DND-41 (cell line): Measurements from ENCODE around the gene SCN8A.
"Not testable (repeated sequence)": the region's sequence is repeated elsewhere in the genome, so short reads cannot be mapped to it uniquely, and the experiment has no call there.

ENCODE experiments used
- ATAC-seq: fragments of 200-7000 bp; cut with Tn5 transposase; 3 replicates; pipeline ENCODE4 v1.9.1; 2021; ENCODE audit warnings: low read depth; ENCODE audit not compliant: insufficient read depth
- DNase-seq: peaks from one replicate; pipeline ENCODE4 v3.0.0-alpha.2; 2020
- H2AFZ ChIP-seq: 2 replicates; pipeline ENCODE4 v1.6.0; 2012; ENCODE audit warnings: low read depth, low read length
- H3K27ac ChIP-seq: 2 replicates; pipeline ENCODE4 v1.5.1; 2012; ENCODE audit warnings: low read length, inconsistent platforms
- H3K27me3 ChIP-seq: fragments of 200-600 bp; sonication (generic); 2 replicates; pipeline ENCODE4 v1.6.0; 2012; ENCODE audit warnings: low read length, mild to moderate bottlenecking, inconsistent platforms; ENCODE audit not compliant: insufficient read depth, poor library complexity
- H3K36me3 ChIP-seq: 2 replicates; pipeline ENCODE4 v1.5.1; 2012; ENCODE audit warnings: low read length, inconsistent platforms; ENCODE audit not compliant: insufficient read depth
- H3K4me1 ChIP-seq: 2 replicates; pipeline ENCODE4 v1.5.1; 2012; ENCODE audit warnings: mild to moderate bottlenecking, low read length; ENCODE audit not compliant: insufficient read depth
- H3K4me2 ChIP-seq: 2 replicates; pipeline ENCODE4 v1.6.0; 2012; ENCODE audit warnings: mild to moderate bottlenecking, moderate library complexity, low read length, inconsistent platforms; ENCODE audit not compliant: insufficient read depth
- H3K4me3 ChIP-seq, 2 experiments: fragments of 200-600 bp in 1 of 2; shearing (Covaris generic) in 1 of 2; 2 replicates each; pipeline ENCODE4 v1.5.1; 2012 to 2016; ENCODE audit warnings: inconsistent platforms in 2 of 2, low read length in 2 of 2, mild to moderate bottlenecking in 2 of 2, low read depth in 1 of 2, moderate library complexity in 1 of 2
- H3K79me2 ChIP-seq: 2 replicates; pipeline ENCODE4 v1.6.0; 2012; ENCODE audit warnings: low read length, inconsistent platforms; ENCODE audit not compliant: insufficient read depth
- H3K9ac ChIP-seq: 2 replicates; pipeline ENCODE4 v1.6.0; 2012; ENCODE audit warnings: low read depth, mild to moderate bottlenecking, inconsistent platforms, low read length, moderate library complexity
- H3K9me3 ChIP-seq: 2 replicates; pipeline ENCODE4 v1.5.1; 2012; ENCODE audit warnings: low read length, moderate library complexity, mild to moderate bottlenecking, inconsistent platforms; ENCODE audit not compliant: insufficient read depth, severe bottlenecking
- H4K20me1 ChIP-seq: 2 replicates; pipeline ENCODE4 v1.6.0; 2012; ENCODE audit warnings: low read length; ENCODE audit not compliant: insufficient read depth
- EZH2 ChIP-seq: IDR thresholded peaks from 3 replicates; pipeline ENCODE4 v1.6.1; 2012; ENCODE audit warnings: borderline replicate concordance, low read depth, mild to moderate bottlenecking, moderate library complexity, low read length, inconsistent platforms; ENCODE audit not compliant: severe bottlenecking
- TF ChIP-seq, protein P1 (sequence below): IDR thresholded peaks from 2 replicates; pipeline ENCODE4 v1.5.1; 2012; ENCODE audit warnings: borderline replicate concordance, low read length, moderate library complexity, mild to moderate bottlenecking; ENCODE audit not compliant: poor library complexity, severe bottlenecking; ENCODE audit errors: extremely low read depth

The SCN8A gene

DNA sequence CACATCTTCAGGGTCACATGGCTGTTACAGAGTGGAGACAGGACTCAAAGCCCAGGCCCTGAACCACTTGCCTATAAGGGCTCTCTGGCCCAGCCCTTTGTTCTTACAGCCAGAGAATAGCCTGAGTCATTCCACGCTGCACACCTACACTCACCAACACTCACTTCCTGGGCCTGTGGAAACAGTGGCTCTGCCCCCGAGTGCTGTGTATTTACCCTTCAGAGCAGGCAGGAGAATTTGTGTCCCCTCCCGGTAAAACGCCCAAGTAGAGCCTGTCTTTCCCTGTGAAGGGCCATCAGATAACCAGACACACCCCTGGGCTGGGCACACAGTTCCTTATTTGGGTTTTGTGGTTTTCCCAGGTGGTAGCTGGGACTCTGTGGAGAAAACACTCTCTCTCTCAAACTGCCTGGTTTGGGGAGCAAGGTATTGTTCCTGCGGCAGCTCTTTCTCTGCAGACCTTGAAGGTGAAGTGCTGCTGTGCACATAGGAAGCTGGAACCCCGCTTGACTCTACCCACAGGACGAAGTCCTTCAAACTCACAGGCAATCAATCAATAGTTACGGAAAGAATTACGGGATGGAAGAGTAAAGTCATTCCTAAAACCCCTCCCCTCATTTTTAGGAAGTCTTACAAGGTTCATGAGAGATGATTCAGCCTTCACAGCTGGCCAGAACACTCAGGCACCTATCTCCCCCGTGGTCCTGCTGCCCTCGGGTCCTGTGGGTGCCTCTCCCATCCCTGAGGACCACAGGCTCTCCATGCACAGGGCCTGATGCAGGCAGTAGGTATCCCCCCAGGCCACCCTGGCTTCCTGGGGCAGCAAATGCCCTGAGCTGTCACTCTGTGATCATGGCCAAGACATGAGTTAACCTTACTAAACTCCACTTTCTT lies 237.1 kb downstream of the SCN8A start:
- Histone ChIP-seq H2AFZ (no peak overlapping the region), H3K4me2 (no peak overlapping the region), H3K27me3 (peaks cover 3% of the 10 kb centered on the region), H3K9me3 (no peaks in the 10 kb centered on the region), H3K4me3 (no peak overlapping the region), H3K36me3 (no peaks in the 10 kb centered on the region), H4K20me1 (0 out of 2 replicates have a peak, but pooled peaks cover 5% of the 10 kb centered on the region), H3K79me2 (no peaks in the 10 kb centered on the region), H3K9ac (no peak overlapping the region), H3K27ac (no peak overlapping the region), H3K4me1 (peaks cover 31% of the 10 kb centered on the region)
- TF ChIP-seq, protein P1, sequence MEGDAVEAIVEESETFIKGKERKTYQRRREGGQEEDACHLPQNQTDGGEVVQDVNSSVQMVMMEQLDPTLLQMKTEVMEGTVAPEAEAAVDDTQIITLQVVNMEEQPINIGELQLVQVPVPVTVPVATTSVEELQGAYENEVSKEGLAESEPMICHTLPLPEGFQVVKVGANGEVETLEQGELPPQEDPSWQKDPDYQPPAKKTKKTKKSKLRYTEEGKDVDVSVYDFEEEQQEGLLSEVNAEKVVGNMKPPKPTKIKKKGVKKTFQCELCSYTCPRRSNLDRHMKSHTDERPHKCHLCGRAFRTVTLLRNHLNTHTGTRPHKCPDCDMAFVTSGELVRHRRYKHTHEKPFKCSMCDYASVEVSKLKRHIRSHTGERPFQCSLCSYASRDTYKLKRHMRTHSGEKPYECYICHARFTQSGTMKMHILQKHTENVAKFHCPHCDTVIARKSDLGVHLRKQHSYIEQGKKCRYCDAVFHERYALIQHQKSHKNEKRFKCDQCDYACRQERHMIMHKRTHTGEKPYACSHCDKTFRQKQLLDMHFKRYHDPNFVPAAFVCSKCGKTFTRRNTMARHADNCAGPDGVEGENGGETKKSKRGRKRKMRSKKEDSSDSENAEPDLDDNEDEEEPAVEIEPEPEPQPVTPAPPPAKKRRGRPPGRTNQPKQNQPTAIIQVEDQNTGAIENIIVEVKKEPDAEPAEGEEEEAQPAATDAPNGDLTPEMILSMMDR, result no peak
- no peak for TF ChIP-seq EZH2
- ATAC-seq (peak; percentile 36), DNase-seq (peak; percentile 47)

DNA sequence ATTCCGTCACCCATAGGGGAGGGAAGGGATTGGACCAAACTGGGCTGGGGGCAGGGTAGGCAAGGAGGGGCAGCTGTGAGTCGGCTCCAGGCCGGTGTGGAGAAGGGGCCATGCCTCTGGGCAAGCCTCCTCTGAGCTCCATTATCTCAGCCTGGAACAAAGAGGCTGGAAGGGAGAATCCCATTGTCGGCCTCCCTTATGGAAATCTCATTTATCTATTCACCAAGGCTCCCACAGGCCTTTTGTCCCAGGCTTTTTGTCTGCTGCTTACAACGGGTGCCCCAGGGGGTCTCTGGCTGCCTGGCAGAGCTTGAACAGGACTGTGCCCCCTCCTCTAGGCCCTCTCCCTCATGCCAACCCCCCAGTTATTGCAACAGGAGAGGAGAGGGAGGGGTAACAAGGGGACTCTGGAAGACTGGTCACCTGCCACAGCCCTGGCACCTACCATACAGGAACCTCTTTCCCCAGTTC lies 238.0 kb downstream of the SCN8A start:
- TF ChIP-seq, protein P1, result no peak
- TF ChIP-seq EZH2, result no peak
- Histone ChIP-seq H3K4me2 (no peak overlapping the region), H3K27ac (no peak overlapping the region), H3K27me3 (peaks cover 3% of the 10 kb centered on the region), H3K4me3 (no peak overlapping the region), H4K20me1 (0 out of 2 replicates have a peak, but pooled peaks cover under 1% of the 10 kb centered on the region), H2AFZ (no peak overlapping the region), H3K79me2 (no peaks in the 10 kb centered on the region), H3K9me3 (no peaks in the 10 kb centered on the region), H3K36me3 (no peaks in the 10 kb centered on the region), H3K4me1 (peaks cover 40% of the 10 kb centered on the region), H3K9ac (no peak overlapping the region)
- no peak for ATAC-seq
- DNase-seq, result no peak

DNA sequence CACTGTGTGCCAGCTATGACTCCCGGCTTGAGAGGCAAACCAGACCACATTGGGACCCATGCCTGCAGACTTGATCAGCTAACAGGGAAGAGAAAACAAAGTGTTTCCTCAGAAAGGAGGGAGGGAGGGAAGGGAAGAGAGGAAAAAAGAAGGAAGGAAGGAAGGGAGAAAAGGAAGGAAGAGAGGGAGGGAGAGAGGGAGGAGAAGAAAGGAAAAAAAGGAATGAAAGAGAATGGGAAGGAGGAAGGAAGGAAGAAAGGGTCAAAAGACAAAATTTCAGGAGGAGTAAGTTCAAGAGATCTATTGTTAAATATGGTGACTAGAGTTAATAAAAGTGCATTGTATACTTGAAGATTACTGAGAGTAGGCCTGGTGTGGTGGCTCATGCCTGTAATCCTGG lies 238.6 kb downstream of the SCN8A start:
- H4K20me1 ChIP-seq, result no peaks in the 10 kb centered on the region
- peaks cover 41% of the 10 kb centered on the region for H3K4me1 ChIP-seq
- ATAC-seq (no peak), DNase-seq (no peak)
- TF ChIP-seq, protein P1, result no peak
- no peak for TF ChIP-seq EZH2
- no peaks in the 10 kb centered on the region for H3K9me3 ChIP-seq
- H3K27ac ChIP-seq, result no peak overlapping the region
- H3K79me2 ChIP-seq, result no peaks in the 10 kb centered on the region
- H3K9ac ChIP-seq, result no peak overlapping the region
- no peak overlapping the region for H2AFZ ChIP-seq
- peaks cover 3% of the 10 kb centered on the region for H3K27me3 ChIP-seq
- no peaks in the 10 kb centered on the region for H3K36me3 ChIP-seq
- no peak overlapping the region for H3K4me2 ChIP-seq
- H3K4me3 ChIP-seq, result no peak overlapping the region

DNA sequence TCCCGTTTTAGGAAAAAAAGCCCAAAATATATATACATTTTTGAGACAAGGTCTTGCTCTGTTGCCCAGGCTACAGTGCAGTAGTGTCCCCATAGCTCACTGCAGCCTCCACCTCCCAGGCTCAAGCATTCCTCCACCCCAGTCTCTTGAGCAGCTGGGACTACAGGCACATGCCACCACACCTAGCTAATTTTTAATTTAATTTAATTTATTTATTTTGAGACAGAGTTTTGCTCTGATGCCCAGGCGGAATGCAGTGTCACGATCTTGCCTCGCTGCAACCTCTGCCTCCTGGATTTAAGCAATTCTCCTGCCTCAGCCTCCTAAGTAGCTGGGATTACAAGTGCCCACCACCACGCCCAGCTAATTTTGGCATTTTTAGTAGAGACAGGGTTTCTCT lies 240.8 kb downstream of the SCN8A start:
- H3K4me1 ChIP-seq, result peaks cover 38% of the 10 kb centered on the region
- not testable (repeated sequence) for H3K9ac ChIP-seq, H2AFZ ChIP-seq, H3K4me3 ChIP-seq, H3K79me2 ChIP-seq, DNase-seq, H3K27me3 ChIP-seq, H3K9me3 ChIP-seq, H4K20me1 ChIP-seq, H3K36me3 ChIP-seq, ATAC-seq, H3K27ac ChIP-seq, H3K4me2 ChIP-seq
